H9 (cell line): Measurements from ENCODE around the gene CLDN20. TPM values are rescaled to one million over a fixed set of nuclear protein-coding genes. Genes with fewer than 3 reads are reported as not detected.

ENCODE experiments used
- DNase-seq: peaks from one replicate; pipeline ENCODE4 v3.0.0-alpha.2; 2017
- H2AFZ ChIP-seq: one replicate; pipeline ENCODE4 v1.6.1; 2013; ENCODE audit warnings: mild to moderate bottlenecking, low read length, control low read depth, moderate library complexity
- H2AK5ac ChIP-seq: 2 replicates; pipeline ENCODE4 v1.6.1; 2013; ENCODE audit warnings: low read length, control low read depth, mixed read lengths; ENCODE audit not compliant: insufficient read length
- H2BK120ac ChIP-seq: one replicate; pipeline ENCODE4 v1.6.1; 2013; ENCODE audit warnings: low read depth, mild to moderate bottlenecking, low read length, control low read depth, inconsistent platforms; ENCODE audit not compliant: poor library complexity, severe bottlenecking
- H2BK12ac ChIP-seq: 2 replicates; pipeline ENCODE4 v1.6.1; 2013; ENCODE audit warnings: low read length, control low read depth, mixed read lengths, low read depth; ENCODE audit not compliant: insufficient read length
- H2BK15ac ChIP-seq: 2 replicates; pipeline ENCODE4 v1.6.1; 2013; ENCODE audit warnings: low read depth, low read length, control low read depth
- H2BK20ac ChIP-seq: one replicate; pipeline ENCODE4 v1.6.1; 2013; ENCODE audit warnings: low read depth, mild to moderate bottlenecking, low read length, control low read depth, inconsistent platforms; ENCODE audit not compliant: poor library complexity, severe bottlenecking
- H2BK5ac ChIP-seq: 2 replicates; pipeline ENCODE4 v1.6.1; 2013; ENCODE audit warnings: low read length, control low read depth, mixed read lengths; ENCODE audit not compliant: insufficient read length
- H3K14ac ChIP-seq: 2 replicates; pipeline ENCODE4 v1.6.1; 2013; ENCODE audit warnings: low read length, control low read depth; ENCODE audit not compliant: insufficient read depth
- H3K18ac ChIP-seq: 2 replicates; pipeline ENCODE4 v1.6.1; 2013; ENCODE audit warnings: low read depth, mild to moderate bottlenecking, mixed read lengths, low read length, control low read depth; ENCODE audit not compliant: insufficient read length
- H3K23ac ChIP-seq: 2 replicates; pipeline ENCODE4 v1.6.1; 2013; ENCODE audit warnings: low read length, control low read depth, mixed read lengths, low read depth; ENCODE audit not compliant: insufficient read length
- H3K23me2 ChIP-seq: 2 replicates; pipeline ENCODE4 v1.6.1; 2013; ENCODE audit warnings: low read depth, mild to moderate bottlenecking, mixed read lengths, low read length, control low read depth; ENCODE audit not compliant: insufficient read length, poor library complexity, severe bottlenecking
- H3K27ac ChIP-seq: 2 replicates; pipeline ENCODE4 v1.5.1; 2013; ENCODE audit warnings: low read length, control low read depth, mixed read lengths, low read depth; ENCODE audit not compliant: insufficient read length
- H3K27me3 ChIP-seq: 2 replicates; pipeline ENCODE4 v1.6.1; 2013; ENCODE audit warnings: low read length, control low read depth, inconsistent platforms; ENCODE audit not compliant: insufficient read depth
- H3K4ac ChIP-seq: 2 replicates; pipeline ENCODE4 v1.6.1; 2013; ENCODE audit warnings: low read depth, mild to moderate bottlenecking, control low read depth, inconsistent platforms, low read length, moderate library complexity
- H3K4me1 ChIP-seq: 2 replicates; pipeline ENCODE4 v1.6.1; 2013; ENCODE audit warnings: low read length, control low read depth, inconsistent platforms; ENCODE audit not compliant: insufficient read depth
- H3K4me2 ChIP-seq: 2 replicates; pipeline ENCODE4 v1.6.1; 2013; ENCODE audit warnings: low read length, control low read depth, mixed read lengths; ENCODE audit not compliant: insufficient read length, insufficient read depth
- H3K56ac ChIP-seq: 2 replicates; pipeline ENCODE4 v1.6.1; 2013; ENCODE audit warnings: low read depth, mild to moderate bottlenecking, mixed read lengths, low read length, control low read depth; ENCODE audit not compliant: insufficient read length
- H3K79me1 ChIP-seq: 2 replicates; pipeline ENCODE4 v1.6.1; 2013; ENCODE audit warnings: low read depth, mild to moderate bottlenecking, moderate library complexity, low read length, control low read depth, inconsistent platforms; ENCODE audit not compliant: insufficient read depth, poor library complexity, severe bottlenecking
- H3K79me2 ChIP-seq: 2 replicates; pipeline ENCODE4 v1.6.1; 2013; ENCODE audit warnings: low read length, control low read depth, inconsistent platforms; ENCODE audit not compliant: insufficient read depth
- H3K9ac ChIP-seq: 2 replicates; pipeline ENCODE4 v1.6.1; 2013; ENCODE audit warnings: low read length, control low read depth, mixed read lengths; ENCODE audit not compliant: insufficient read length; ENCODE audit errors: extremely low read depth
- H3K9me3 ChIP-seq: one replicate; pipeline ENCODE4 v1.6.1; 2013; ENCODE audit warnings: low read depth, low read length, inconsistent platforms; ENCODE audit not compliant: control insufficient read depth
- H3T11ph ChIP-seq: one replicate; pipeline ENCODE4 v1.6.1; 2013; ENCODE audit warnings: mild to moderate bottlenecking, low read length, control low read depth, inconsistent platforms
- H4K20me1 ChIP-seq: one replicate; pipeline ENCODE4 v1.6.1; 2013; ENCODE audit not compliant: control insufficient read depth, insufficient read length, insufficient read depth
- H4K5ac ChIP-seq: 2 replicates; pipeline ENCODE4 v1.6.1; 2013; ENCODE audit warnings: low read depth, mild to moderate bottlenecking, mixed read lengths, low read length, control low read depth; ENCODE audit not compliant: insufficient read length
- H4K8ac ChIP-seq: replicated peaks from 2 replicates; pipeline ENCODE4 v1.6.1; 2013; ENCODE audit warnings: low read length, control low read depth, mixed read lengths, low read depth; ENCODE audit not compliant: insufficient read length
- H4K91ac ChIP-seq: 2 replicates; pipeline ENCODE4 v1.6.1; 2013; ENCODE audit warnings: low read depth, mild to moderate bottlenecking, moderate library complexity, mixed read lengths, low read length, control low read depth; ENCODE audit not compliant: insufficient read length
- H3K27ac Mint-ChIP-seq, 3 experiments: 2 replicates in 2 of 3; 3 replicates in 1 of 3; pipeline ENCODE4 v1.8.0; 2020 to 2021; ENCODE audit warnings: mixed read lengths in 3 of 3, mild to moderate bottlenecking in 1 of 3, moderate library complexity in 1 of 3
- H3K27me3 Mint-ChIP-seq: 2 replicates; pipeline ENCODE4 v1.8.0; 2021; ENCODE audit warnings: low read depth, mild to moderate bottlenecking, moderate library complexity, mixed read lengths
- H3K36me3 Mint-ChIP-seq, 3 experiments: 2 replicates in 2 of 3; 3 replicates in 1 of 3; pipeline ENCODE4 v1.8.0; 2020 to 2021; ENCODE audit warnings: low read depth in 3 of 3, mixed read lengths in 3 of 3; ENCODE audit not compliant: insufficient read depth in 1 of 3
- H3K4me1 Mint-ChIP-seq, 2 experiments: 2 replicates each; pipeline ENCODE4 v1.8.0; 2020; ENCODE audit warnings: mixed read lengths in 2 of 2
- H3K4me3 Mint-ChIP-seq, 2 experiments: 2 replicates in 1 of 2; 3 replicates in 1 of 2; pipeline ENCODE4 v1.8.0; 2020 to 2021; ENCODE audit warnings: mild to moderate bottlenecking in 2 of 2, mixed read lengths in 2 of 2, moderate library complexity in 1 of 2
- H3K9me3 Mint-ChIP-seq, 2 experiments: 2 replicates in 1 of 2; 3 replicates in 1 of 2; pipeline ENCODE4 v1.8.0; 2020; ENCODE audit warnings: mild to moderate bottlenecking in 2 of 2, mixed read lengths in 2 of 2, moderate library complexity in 1 of 2
- WGBS: extraction: QIAGEN DNeasy Blood & Tissue Kit; methylation state at CpG from one replicate; pipeline ENCODE4 v1.1.7; 2013; ENCODE audit warnings: missing lambda C conversion rate, low lambda C conversion rate, mixed read lengths; ENCODE audit not compliant: insufficient read length; ENCODE audit errors: extremely low coverage; 5-methylcytosine and 5-hydroxymethylcytosine counted together
- total RNA-seq: library from RNA; stranded (reverse); gene quantifications from 2 replicates; pipeline ENCODE4 v1.2.1, GENCODE V29; 2021
- TF ChIP-seq, protein P1 (sequence below): fragments of 200-600 bp; sonication (generic); conservative IDR thresholded peaks from 3 replicates; pipeline ENCODE4 v1.8.0; 2021; ENCODE audit warnings: antibody characterized with exemption, mild to moderate bottlenecking

CLDN20 gene
- total RNA-seq, 1 experiment from 2014 or later = not detected

DNA sequence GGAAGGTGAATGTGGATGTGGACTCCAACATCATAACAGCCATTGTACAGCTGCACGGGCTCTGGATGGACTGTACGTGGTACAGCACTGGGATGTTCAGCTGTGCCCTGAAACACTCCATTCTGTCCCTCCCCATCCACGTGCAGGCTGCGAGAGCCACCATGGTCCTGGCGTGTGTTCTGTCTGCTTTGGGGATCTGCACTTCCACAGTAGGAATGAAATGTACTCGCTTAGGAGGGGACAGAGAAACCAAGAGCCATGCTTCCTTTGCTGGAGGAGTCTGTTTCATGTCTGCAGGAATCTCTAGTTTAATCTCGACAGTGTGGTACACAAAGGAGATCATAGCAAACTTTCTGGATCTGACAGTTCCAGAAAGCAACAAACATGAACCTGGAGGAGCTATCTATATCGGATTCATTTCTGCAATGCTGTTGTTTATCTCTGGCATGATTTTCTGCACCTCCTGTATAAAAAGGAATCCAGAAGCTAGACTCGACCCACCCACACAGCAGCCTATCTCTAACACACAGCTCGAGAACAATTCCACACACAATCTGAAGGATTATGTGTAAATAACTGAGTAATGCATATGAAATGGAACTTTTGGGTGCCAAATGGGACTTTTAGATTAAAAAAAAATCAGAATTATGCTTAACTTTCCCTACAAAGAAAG, 12.1 kb downstream of the CLDN20 start:
- Histone ChIP-seq H3K27me3 (no peaks in the 10 kb centered on the region), H4K91ac (no peak overlapping the region), H3K56ac (no peak overlapping the region), H3K9ac (no peak overlapping the region), H3K18ac (no peak overlapping the region), H4K20me1 (no peaks in the 10 kb centered on the region), H2BK120ac (no peak overlapping the region), H2AFZ (no peak overlapping the region), H3K14ac (no peak overlapping the region), H2AK5ac (no peak overlapping the region), H3K4me1 (peaks cover 4% of the 10 kb centered on the region; the same call in 1 of the 2 replicates), H3K4me2 (no peak overlapping the region), H4K5ac (no peak overlapping the region), H3K79me1 (no peaks in the 10 kb centered on the region), H3K4ac (no peak overlapping the region), H2BK15ac (no peak overlapping the region), H4K8ac (no peak overlapping the region), H3K23me2 (no peaks in the 10 kb centered on the region), H2BK12ac (no peak overlapping the region), H2BK5ac (no peak overlapping the region), H3K9me3 (no peaks in the 10 kb centered on the region), H3K23ac (no peak overlapping the region), H3K27ac (no peak overlapping the region), H3T11ph (no peak overlapping the region), H2BK20ac (no peak overlapping the region), H3K79me2 (no peaks in the 10 kb centered on the region)
- Mint-ChIP-seq H3K9me3 (no peaks in the 10 kb centered on the region), H3K27me3 (no peaks in the 10 kb centered on the region), H3K27ac (peak overlapping the region; percentile 29 to 72 (median 39); a peak in 5 of 7 replicates), H3K4me1 (peaks cover 21% of the 10 kb centered on the region in 2 experiments), H3K4me3 (no peak overlapping the region), H3K36me3 (peaks cover 10 to 24% (median 23%) of the 10 kb centered on the region in 3 experiments; a peak in 6 of 7 replicates)
- DNase-seq = no peak
- WGBS = no CpG with 5 or more reads among the region's 10 CpGs
- TF ChIP-seq, protein P1, sequence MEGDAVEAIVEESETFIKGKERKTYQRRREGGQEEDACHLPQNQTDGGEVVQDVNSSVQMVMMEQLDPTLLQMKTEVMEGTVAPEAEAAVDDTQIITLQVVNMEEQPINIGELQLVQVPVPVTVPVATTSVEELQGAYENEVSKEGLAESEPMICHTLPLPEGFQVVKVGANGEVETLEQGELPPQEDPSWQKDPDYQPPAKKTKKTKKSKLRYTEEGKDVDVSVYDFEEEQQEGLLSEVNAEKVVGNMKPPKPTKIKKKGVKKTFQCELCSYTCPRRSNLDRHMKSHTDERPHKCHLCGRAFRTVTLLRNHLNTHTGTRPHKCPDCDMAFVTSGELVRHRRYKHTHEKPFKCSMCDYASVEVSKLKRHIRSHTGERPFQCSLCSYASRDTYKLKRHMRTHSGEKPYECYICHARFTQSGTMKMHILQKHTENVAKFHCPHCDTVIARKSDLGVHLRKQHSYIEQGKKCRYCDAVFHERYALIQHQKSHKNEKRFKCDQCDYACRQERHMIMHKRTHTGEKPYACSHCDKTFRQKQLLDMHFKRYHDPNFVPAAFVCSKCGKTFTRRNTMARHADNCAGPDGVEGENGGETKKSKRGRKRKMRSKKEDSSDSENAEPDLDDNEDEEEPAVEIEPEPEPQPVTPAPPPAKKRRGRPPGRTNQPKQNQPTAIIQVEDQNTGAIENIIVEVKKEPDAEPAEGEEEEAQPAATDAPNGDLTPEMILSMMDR = no peak
